Measurements from ENCODE around the gene SPIN2B.
"Not testable (repeated sequence)": the region's sequence is repeated elsewhere in the genome, so short reads cannot be mapped to it uniquely, and the experiment has no call there.

The SPIN2B gene

DNA sequence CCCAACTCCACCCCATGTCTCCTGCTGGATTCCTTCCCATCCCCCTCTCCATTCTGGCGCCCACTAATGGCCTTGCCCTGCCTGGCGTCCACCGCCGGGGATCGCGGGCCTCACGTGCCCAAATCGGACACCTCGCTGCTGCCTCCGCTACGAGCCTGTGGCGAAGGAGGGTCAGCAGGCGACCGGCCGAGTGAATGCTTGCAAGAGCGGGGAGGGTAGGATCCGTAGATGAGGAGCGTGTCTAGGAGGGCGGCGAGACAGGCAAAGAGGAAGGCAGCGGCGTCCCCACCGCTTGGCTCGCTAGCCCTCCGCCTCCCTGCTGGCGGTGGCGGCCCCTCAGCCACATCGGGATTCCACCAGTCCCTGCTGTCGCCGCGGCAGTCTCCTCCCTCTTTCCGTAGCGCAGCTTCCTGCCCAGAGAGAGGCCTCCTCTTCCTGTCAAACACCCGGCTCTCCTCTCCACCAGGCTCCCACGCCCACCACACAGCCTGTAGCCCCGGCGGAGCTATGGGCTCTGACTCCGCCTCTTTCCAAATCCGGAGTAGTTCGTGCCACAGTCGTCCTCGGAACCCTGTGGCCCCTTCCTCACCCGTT, at the start of gene SPIN2B:
Gene SPIN2B (minus strand): TSS at position 387 of the 594 bp plus-strand sequence.
- DNase-seq = peak; percentile 94 to 95

DNA sequence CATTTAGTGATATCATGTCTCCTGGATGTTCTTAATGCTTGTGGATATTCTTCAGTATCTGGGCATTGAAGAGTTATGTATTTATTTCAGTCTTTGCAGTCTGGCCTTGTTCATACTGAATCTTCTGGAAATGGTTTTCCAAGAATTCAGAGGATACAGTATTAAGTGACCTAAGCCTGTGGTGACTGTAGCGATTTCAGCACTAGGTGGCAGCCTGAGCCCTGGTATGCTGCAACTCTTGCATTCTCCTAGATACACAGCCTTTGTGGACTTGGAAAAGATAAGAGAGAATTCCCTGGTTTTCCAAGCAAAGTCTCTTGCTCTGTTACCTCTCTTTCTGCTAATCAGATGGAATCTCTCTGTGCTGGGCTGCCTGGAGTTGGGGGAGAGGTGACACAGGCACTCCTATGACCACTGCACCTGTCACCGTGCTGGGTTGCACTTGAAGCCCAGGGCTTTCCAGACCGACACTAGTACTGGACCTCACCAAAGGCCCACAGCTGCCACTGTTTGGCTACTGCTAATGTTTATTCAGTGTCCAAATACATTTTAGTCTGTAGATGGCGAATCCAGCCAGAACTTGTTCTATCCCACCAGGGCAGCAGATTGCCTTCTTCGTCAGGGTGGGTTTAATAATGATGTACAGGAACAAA, 35.2 kb upstream of the SPIN2B start:
- DNase-seq = peak in 1 of 2 experiments; percentile 38

DNA sequence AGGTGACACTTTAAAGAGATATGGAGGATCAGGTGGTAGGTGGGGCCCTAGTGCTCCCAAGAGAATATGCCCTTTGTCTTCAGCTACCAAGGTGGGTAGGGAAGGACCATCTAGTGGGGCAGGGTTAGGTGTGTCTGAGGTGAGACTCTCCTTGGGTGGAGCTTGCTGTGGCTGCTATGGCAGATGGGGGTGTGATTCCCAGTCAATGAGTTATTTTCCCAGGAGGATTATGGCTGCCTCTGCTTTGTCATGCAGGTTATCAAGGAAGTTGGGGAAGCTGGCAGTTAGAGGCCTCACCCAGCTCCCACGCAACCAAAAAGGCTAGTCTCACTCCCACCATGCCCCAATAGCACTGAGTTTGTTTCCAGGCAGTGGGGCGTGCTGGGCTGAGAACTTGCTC, 33.8 kb upstream of the SPIN2B start:
- DNase-seq = no peak

GRCh38 chrX:57152222-57152621, 30.9 kb upstream of the SPIN2B start:
- DNase-seq = not testable (repeated sequence)

GRCh38 chrX:57138674-57139073, 17.3 kb upstream of the SPIN2B start:
- no peak for DNase-seq

DNA sequence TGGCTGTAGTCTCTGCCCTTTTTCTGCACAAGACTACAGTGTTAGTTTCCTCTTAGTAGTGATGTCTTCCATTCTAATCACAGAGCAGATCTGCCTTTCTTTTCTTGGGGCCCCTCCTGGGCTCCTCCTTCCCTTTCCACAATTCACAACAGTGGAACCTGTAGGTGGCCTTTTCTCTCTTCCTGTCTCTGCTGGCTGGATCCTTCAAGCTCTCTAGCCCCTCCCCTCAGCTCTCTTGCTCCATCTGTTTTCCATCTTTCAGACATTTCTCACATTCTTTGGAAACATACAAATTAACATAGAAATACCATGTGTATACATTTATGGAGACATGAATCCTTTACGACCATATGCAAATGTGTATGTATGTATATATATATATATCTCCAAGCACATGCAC, 16.2 kb upstream of the SPIN2B start:
- DNase-seq = no peak

DNA sequence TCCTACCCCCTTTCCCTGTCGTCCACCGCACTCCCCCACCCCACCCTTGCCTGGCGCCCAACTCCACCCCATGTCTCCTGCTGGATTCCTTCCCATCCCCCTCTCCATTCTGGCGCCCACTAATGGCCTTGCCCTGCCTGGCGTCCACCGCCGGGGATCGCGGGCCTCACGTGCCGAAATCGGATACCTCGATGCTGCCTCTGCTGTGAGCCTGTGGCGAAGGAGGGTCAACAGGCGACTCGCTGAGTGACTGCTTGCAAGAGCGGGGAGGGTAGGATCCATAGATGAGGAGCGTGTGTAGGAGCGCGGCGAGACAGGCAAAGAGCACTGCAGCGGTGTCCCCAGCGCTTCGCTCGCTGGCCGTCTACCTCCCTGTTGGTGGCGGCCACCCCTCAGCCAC, 15.7 kb upstream of the SPIN2B start, which contains the start of gene SPIN2A:
Gene SPIN2A (minus strand): TSS at position 325 of the 400 bp plus-strand sequence. CDS start 800 bp downstream, outside the sequence.
- not testable (repeated sequence) for DNase-seq

GRCh38 chrX:57136589-57136988, 15.2 kb upstream of the SPIN2B start:
- DNase-seq = not testable (repeated sequence)

GRCh38 chrX:57135287-57135686, 13.9 kb upstream of the SPIN2B start:
- no peak for DNase-seq

GRCh38 chrX:57134702-57135101, 13.4 kb upstream of the SPIN2B start:
- no peak for DNase-seq

DNA sequence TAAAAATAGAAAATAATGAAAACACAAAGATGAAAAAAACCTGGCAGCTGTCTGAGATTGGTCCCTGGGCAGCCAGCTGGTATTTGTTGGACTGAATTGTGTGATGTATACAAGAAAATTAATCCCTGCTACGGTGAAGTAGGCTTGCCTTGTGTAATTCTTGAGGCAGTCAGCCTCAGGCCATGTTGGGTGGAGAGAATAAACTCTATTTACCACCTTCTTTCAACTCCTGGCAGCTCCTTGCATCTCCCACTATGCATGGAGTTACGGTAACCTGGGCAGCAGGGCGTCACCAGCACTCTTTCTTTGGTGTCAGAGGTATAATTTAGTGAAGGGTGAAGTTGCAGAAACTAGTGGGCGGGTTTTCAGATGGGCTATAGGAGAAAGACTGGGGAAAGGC, 12.4 kb upstream of the SPIN2B start:
- DNase-seq = no peak

DNA sequence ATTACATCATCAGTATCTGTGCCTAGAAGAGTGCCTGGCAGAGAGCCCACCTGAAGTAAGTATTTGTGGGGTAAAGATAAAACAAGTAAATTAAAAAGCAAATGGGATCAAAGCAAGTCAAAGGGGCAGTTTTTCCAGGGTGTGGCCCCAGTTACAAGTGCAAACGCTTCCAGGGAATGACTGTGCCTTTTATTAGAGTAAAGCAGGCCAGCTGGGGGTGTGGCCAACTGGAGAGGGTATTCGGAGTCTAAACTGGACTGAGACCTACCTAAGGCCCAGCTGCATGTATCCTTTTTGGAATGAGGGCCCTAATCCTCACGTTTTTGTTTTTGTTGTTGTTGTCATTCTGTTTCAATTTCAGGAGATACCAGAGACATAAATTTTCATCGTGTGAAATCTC, 11.9 kb upstream of the SPIN2B start:
- DNase-seq = not testable (repeated sequence)

DNA sequence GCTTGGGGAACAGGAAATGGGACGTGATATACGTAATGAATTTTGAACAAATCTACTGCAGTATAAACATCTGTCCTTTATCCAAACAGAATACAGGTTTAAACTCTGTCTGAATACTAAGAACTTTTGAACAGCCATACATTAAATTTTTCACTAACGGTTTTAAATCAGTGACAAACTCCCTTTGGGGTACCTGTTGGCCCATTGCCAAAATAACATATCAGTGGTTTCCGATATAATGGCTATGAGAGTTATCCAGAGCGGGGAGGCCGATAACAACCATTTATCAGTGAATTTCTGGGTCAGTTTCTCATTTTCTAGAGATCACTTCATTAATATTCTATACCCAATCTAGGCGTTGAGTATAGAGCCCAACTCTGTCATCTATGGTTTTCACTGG, 10.7 kb upstream of the SPIN2B start:
- no peak for DNase-seq

DNA sequence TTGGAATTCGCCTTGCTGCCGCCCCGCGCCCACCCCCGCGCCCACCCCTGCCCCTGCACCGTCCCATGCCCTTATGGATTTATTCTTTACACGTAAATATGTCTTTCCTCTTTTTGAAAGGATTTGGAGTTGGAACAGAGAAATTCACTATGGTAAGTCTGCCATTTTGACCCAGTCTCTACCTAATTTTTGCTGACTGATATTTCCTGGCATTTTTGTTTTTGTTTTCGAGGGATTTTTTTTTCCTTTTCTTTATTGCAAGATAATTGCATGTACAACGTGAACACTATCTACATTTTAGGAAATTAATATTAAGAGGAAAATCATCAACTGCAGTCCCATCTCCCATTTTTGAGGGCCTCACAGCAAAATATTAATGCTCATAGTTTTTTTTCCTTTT, 468 bp upstream of the SPIN2B start:
- DNase-seq = no peak

- DNase-seq = not testable (repeated sequence)
These were observed 658 bp downstream of the SPIN2B start for GRCh38 chrX:57120619-57121161.

DNA sequence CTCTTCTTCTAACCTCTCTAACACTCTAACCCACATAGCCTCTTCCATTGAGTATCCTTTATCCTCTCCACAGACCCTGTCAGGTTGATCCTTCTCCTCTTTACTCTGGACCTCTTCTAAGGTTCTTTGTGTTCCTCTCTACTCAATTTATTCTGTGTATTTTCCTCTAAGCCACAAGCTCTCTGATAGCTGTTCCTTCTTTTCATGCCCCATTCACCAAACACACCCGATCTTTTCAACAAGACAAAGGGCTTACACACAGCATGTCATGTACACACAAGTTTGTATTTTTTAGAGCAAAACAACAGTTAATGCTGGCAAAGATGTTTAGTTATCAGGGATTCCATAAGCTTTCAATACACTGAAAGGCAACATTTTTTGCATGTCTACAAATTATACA, 1.9 kb downstream of the SPIN2B start:
- no peak for DNase-seq

DNA sequence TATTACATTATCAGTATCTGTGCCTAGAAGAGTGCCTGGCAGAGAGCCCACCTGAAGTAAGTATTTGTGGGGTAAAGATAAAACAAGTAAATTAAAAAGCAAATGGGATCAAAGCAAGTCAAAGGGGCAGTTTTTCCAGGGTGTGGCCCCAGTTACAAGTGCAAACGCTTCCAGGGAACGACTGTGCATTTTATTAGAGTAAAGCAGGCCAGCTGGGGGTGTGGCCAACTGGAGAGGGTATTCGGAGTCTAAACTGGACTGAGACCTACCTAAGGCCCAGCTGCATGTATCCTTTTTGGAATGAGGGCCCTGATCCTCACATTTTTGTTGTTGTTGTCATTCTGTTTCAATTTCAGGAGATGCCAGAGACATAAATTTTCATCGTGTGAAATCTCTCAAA, 3.8 kb downstream of the SPIN2B start:
- not testable (repeated sequence) for DNase-seq

GRCh38 chrX:57104921-57105398, 16.4 kb downstream of the SPIN2B start:
- no peak for DNase-seq

- DNase-seq = no peak
These were observed 16.9 kb downstream of the SPIN2B start for GRCh38 chrX:57104406-57104805.

DNA sequence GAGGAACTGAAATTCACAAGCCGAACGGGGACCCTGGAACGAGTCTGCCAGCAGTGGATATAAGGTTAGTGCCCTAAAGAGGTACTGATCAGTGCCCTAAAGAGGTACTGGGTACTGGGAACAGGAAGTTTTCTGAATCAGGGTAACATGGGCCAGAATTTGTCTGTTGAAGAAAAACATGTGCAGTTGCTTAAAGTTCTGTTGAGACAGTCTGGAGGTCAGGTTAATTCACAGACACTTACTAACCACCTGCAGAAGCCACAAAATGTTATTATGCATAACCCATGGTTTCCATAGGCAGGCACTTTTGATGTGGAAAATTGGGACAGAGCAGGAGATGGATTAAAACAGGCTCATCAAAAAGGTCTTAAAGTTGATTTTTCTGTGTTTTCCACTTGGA, 17.9 kb downstream of the SPIN2B start:
- no peak for DNase-seq

DNA sequence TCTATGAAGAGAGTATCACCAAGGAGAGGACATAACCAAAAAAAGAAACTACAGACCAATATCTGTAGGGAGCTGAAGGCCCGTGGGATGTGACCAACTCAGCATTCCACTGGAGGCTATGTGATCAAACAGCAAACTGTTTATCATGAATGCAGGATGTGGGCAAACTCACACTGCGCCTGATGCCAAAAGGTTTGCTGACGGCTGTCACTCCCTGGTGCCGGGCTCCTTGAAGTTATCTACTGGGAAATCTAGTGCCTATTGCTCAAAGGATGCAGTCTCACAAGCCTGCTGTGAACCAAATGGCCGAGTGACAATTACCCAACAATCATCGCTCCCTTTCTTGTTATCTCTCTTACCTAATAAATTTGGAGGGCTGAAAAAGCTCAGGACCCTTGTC, 18.4 kb downstream of the SPIN2B start:
- not testable (repeated sequence) for DNase-seq

DNA sequence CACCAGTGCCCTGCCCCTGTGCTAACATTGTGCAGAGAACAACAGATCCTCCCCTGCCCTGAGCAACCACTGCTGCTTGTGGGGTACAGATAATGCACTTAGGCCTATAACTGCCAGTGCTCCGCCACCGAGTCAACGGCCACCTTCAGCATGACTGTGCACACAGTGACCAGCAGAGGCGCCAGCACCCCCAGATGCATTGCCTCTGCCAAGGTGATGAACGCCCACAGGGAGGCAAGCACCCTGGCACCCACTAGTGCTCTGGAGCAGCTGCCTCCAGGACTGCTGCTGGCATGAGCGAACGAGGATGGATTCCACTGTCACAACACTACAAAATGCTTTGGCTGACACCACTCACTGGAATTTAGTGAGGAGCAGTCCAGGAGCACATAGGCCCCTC, 38.2 kb downstream of the SPIN2B start:
- no peak for DNase-seq

GRCh38 chrX:57074458-57074857, 46.9 kb downstream of the SPIN2B start:
- DNase-seq = no peak

All from NCI-H524 (cell line).